ENCODE results near the gene TLL1.

DNA sequence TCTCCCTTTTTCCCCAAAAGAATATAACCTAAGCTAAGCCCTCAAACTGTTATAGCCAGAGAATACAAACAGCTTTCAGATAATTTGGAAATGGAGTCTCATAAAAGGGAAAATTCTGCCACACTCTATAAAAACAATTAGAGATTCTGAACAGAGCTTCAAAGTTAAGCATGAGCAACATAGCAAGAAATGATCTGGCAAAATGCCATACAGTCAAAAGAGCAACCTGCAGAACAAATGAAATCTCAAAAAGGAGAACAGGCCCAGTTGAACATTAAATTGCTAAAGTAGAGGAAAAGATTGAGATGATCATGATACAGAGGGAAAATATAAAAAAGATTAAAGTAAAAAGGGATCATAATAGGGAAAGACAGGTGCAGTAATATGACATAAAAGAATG lies 250.5 kb downstream of the TLL1 start:
- TF ChIP-seq POLR2AphosphoS5 (IDR thresholded peaks at IDR 0.05; ENCODE audit: low read depth, low read length) (no peak), RCOR1 (IDR thresholded peaks at IDR 0.05; ENCODE audit: low read length) (no peak), PBX3 (IDR thresholded peaks at IDR 0.05) (no peak), NRF1 (IDR thresholded peaks at IDR 0.05; ENCODE audit: low read depth, low read length) (no peak), FOSL2 (IDR thresholded peaks at IDR 0.05; ENCODE audit: borderline replicate concordance, low read depth) (no peak), RAD21 (IDR thresholded peaks at IDR 0.05; ENCODE audit: low read length) (no peak), ELF1 (IDR thresholded peaks at IDR 0.05) (no peak), EP300 (IDR thresholded peaks at IDR 0.05; ENCODE audit: borderline replicate concordance in 1 of 2, low read depth in 1 of 2, low read length in 1 of 2) (no peak), CHD2 (IDR thresholded peaks at IDR 0.05; ENCODE audit: low read length, partially characterized antibody) (no peak), FOXM1 (IDR thresholded peaks at IDR 0.05; ENCODE audit: low read depth) (no peak), IRF3 (IDR thresholded peaks at IDR 0.05; ENCODE audit: low read depth, low read length) (no peak), RFX5 (IDR thresholded peaks at IDR 0.05; ENCODE audit: low read length) (no peak)
- TF ChIP-seq, protein P1, sequence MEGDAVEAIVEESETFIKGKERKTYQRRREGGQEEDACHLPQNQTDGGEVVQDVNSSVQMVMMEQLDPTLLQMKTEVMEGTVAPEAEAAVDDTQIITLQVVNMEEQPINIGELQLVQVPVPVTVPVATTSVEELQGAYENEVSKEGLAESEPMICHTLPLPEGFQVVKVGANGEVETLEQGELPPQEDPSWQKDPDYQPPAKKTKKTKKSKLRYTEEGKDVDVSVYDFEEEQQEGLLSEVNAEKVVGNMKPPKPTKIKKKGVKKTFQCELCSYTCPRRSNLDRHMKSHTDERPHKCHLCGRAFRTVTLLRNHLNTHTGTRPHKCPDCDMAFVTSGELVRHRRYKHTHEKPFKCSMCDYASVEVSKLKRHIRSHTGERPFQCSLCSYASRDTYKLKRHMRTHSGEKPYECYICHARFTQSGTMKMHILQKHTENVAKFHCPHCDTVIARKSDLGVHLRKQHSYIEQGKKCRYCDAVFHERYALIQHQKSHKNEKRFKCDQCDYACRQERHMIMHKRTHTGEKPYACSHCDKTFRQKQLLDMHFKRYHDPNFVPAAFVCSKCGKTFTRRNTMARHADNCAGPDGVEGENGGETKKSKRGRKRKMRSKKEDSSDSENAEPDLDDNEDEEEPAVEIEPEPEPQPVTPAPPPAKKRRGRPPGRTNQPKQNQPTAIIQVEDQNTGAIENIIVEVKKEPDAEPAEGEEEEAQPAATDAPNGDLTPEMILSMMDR (IDR thresholded peaks at IDR 0.05): no peak
- TF ChIP-seq, protein P2, sequence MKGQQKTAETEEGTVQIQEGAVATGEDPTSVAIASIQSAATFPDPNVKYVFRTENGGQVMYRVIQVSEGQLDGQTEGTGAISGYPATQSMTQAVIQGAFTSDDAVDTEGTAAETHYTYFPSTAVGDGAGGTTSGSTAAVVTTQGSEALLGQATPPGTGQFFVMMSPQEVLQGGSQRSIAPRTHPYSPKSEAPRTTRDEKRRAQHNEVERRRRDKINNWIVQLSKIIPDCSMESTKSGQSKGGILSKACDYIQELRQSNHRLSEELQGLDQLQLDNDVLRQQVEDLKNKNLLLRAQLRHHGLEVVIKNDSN (IDR thresholded peaks at IDR 0.05; ENCODE audit: borderline replicate concordance, low read depth): no peak

Data from SK-N-SH (cell line).